Activated CD8-positive, alpha-beta T cell treated with anti-CD3 and anti-CD28 coated beads for 36 hours (primary cell): ENCODE data around the gene HERC4. TPM values are rescaled to one million over a fixed set of nuclear protein-coding genes. Genes with fewer than 3 reads are reported as not detected.
A peak's percentile ranks its signal among the peaks of the same experiment; 100 is the strongest.

Source experiments
- ATAC-seq: fragments of 200-7000 bp; cut with Tn5 transposase; one replicate; pipeline ENCODE4 v1.10.0; 2021; ENCODE audit warnings: mild to moderate bottlenecking, moderate library complexity
- CTCF ChIA-PET: fragments of 350-600 bp; sonication (Branson Sonifier 250); formaldehyde crosslinking; loops from one replicate; lab custom pipeline; 2021; ENCODE audit warnings: antibody characterized with exemption; lab: Charles Lee
- POLR2A ChIA-PET: fragments of 350-600 bp; sonication (Branson Sonifier 250); formaldehyde crosslinking; loops from one replicate; lab custom pipeline; 2021; ENCODE audit warnings: antibody characterized with exemption; lab: Charles Lee
- DNase-seq: peaks from one replicate; pipeline ENCODE4 v3.0.0-alpha.2; 2020
- H3K27ac Mint-ChIP-seq: one replicate; pipeline ENCODE4 v1.8.0; 2021; ENCODE audit warnings: mild to moderate bottlenecking, mixed read lengths
- H3K27me3 Mint-ChIP-seq: one replicate; pipeline ENCODE4 v1.8.0; 2021; ENCODE audit warnings: mixed read lengths
- H3K36me3 Mint-ChIP-seq: one replicate; pipeline ENCODE4 v1.8.0; 2021; ENCODE audit warnings: low read depth, mixed read lengths
- H3K4me1 Mint-ChIP-seq: one replicate; pipeline ENCODE4 v1.8.0; 2021; ENCODE audit warnings: low read depth, mixed read lengths
- H3K4me3 Mint-ChIP-seq: one replicate; pipeline ENCODE4 v1.8.0; 2021; ENCODE audit warnings: mild to moderate bottlenecking, moderate library complexity, mixed read lengths
- H3K9me3 Mint-ChIP-seq: one replicate; pipeline ENCODE4 v1.8.0; 2021; ENCODE audit warnings: mixed read lengths
- intact Hi-C: fragments of 100-400 bp; cut with micrococcal nuclease; formaldehyde crosslinking; loops from one replicate; pipeline ENCODE4 v1.10.0; 2022
- total RNA-seq, 2 experiments: library from RNA; stranded (reverse); gene quantifications; one replicate each; pipeline ENCODE4 v1.2.3, GENCODE V29; 2021
- TF ChIP-seq, protein P1 (sequence below): fragments of 200-600 bp; IDR thresholded peaks from one replicate; pipeline ENCODE4 v1.8.0; 2022; ENCODE audit warnings: antibody characterized with exemption, mild to moderate bottlenecking

HERC4 gene
- total RNA-seq, 2 experiments from 2014 or later = 59.3 to 59.6 TPM

GRCh38 chr10:68047122-68047521, 28.0 kb downstream of the HERC4 start:
- H3K27ac Mint-ChIP-seq = no peak overlapping the region
- H3K36me3 Mint-ChIP-seq = peaks cover 12% of the 10 kb centered on the region
- no peak for ATAC-seq
- intact Hi-C loops = no loop called here
- TF ChIP-seq, protein P1, sequence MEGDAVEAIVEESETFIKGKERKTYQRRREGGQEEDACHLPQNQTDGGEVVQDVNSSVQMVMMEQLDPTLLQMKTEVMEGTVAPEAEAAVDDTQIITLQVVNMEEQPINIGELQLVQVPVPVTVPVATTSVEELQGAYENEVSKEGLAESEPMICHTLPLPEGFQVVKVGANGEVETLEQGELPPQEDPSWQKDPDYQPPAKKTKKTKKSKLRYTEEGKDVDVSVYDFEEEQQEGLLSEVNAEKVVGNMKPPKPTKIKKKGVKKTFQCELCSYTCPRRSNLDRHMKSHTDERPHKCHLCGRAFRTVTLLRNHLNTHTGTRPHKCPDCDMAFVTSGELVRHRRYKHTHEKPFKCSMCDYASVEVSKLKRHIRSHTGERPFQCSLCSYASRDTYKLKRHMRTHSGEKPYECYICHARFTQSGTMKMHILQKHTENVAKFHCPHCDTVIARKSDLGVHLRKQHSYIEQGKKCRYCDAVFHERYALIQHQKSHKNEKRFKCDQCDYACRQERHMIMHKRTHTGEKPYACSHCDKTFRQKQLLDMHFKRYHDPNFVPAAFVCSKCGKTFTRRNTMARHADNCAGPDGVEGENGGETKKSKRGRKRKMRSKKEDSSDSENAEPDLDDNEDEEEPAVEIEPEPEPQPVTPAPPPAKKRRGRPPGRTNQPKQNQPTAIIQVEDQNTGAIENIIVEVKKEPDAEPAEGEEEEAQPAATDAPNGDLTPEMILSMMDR = no peak
- POLR2A ChIA-PET = no interaction called here
- DNase-seq = no peak
- peaks cover 41% of the 10 kb centered on the region for H3K4me1 Mint-ChIP-seq
- H3K4me3 Mint-ChIP-seq = no peak overlapping the region
- H3K9me3 Mint-ChIP-seq = no peaks in the 10 kb centered on the region
- H3K27me3 Mint-ChIP-seq = no peaks in the 10 kb centered on the region
- CTCF ChIA-PET = interaction anchor here (0.6 to 1.6 kb wide), 6 partner anchors 9 to 255 kb away, joined by 3 to 5 read pairs (median 4); no protein-coding TSS in a partner anchor

DNA sequence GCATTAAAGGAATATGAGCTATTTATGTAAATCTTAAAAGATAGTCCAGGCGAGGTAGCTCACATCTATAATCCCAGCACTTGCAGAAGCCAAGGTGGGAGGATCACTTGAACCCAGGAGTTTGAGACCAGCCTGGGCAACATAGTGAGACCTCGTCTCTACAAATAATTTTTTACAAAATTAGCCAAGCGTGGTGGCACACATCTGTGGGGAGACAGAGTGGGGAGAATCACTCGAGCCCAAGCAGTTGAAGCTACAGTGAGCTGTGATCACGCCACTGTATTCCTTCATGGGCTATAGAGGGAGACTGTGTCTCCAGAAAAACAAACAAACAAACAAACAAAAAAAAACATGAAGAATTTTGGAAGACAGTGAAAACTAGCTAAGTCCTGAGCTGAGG, 28.4 kb downstream of the HERC4 start:
- TF ChIP-seq, protein P1 = no peak
- peaks cover 12% of the 10 kb centered on the region for H3K36me3 Mint-ChIP-seq
- H3K27me3 Mint-ChIP-seq = no peaks in the 10 kb centered on the region
- H3K27ac Mint-ChIP-seq = no peak overlapping the region
- ChIA-PET CTCF (interaction anchor here (1.1 to 1.6 kb wide), 6 partner anchors 9 to 255 kb away, joined by 3 to 5 read pairs (median 3); no protein-coding TSS in a partner anchor), POLR2A (no interaction called here)
- H3K4me3 Mint-ChIP-seq = no peak overlapping the region
- peaks cover 40% of the 10 kb centered on the region for H3K4me1 Mint-ChIP-seq
- intact Hi-C loops = no loop called here
- ATAC-seq (no peak), DNase-seq (no peak)
- no peaks in the 10 kb centered on the region for H3K9me3 Mint-ChIP-seq

DNA sequence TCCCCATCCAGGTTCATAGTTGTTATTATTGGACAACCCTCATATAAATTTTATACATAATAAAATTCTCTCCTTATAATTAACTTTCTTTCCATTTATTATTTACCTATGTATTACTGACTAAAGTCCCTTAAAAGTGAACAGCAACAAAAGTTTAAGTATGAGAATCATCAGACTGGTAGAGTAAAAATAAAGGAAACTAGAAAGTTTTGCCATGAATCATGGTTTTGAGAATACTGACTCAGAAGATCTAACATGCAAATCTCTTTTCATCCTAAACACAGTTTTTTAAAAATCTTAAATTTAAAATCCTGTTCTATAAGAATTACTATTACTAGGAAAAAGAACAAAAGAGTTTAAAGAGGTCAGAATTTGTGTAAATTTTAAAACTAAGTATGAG, 32.1 kb downstream of the HERC4 start:
- TF ChIP-seq, protein P1 = no peak
- ChIA-PET CTCF (interaction anchor here (1.7 kb wide), 1 partner anchor 113 kb away, joined by 7 read pairs; no protein-coding TSS in a partner anchor), POLR2A (no interaction called here)
- Mint-ChIP-seq H3K27me3 (no peaks in the 10 kb centered on the region), H3K36me3 (peaks cover 11% of the 10 kb centered on the region), H3K27ac (peak overlapping the region; percentile 61), H3K4me3 (no peak overlapping the region), H3K9me3 (no peaks in the 10 kb centered on the region), H3K4me1 (peaks cover 30% of the 10 kb centered on the region)
- intact Hi-C loops = no loop called here
- ATAC-seq (peak; percentile 60), DNase-seq (no peak)

- no peak overlapping the region for H3K4me3 Mint-ChIP-seq
- ATAC-seq (no peak), DNase-seq (no peak)
- H3K27me3 Mint-ChIP-seq = no peaks in the 10 kb centered on the region
- peaks cover 28% of the 10 kb centered on the region for H3K36me3 Mint-ChIP-seq
- H3K27ac Mint-ChIP-seq = no peak overlapping the region
- TF ChIP-seq, protein P1 = no peak
- H3K4me1 Mint-ChIP-seq = peaks cover 14% of the 10 kb centered on the region
- ChIA-PET POLR2A (no interaction called here), CTCF (no interaction called here)
- H3K9me3 Mint-ChIP-seq = no peaks in the 10 kb centered on the region
- intact Hi-C loops = no loop called here
Measured at GRCh38 chr10:68032113-68032512, 43.0 kb downstream of the HERC4 start.

DNA sequence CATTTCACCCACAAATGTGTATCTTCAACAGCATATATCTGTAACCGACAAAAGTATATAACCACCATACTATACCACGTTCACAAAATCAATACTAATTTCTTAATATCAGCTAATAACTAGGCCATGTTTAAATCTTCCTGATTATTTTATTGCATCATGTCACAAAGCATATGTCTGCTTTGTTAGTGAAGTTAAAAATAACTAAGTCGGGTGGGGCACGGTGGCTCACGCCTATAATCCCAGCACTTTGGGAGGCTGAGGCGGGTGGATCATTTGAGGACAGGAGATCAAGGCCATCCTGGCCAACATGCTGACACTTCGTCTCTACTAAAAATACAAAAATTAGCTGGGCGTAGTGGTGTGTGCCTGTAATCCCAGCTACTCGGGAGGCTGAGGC, 47.7 kb downstream of the HERC4 start:
- Mint-ChIP-seq H3K27ac (no peak overlapping the region), H3K27me3 (no peaks in the 10 kb centered on the region), H3K4me3 (no peak overlapping the region), H3K9me3 (no peaks in the 10 kb centered on the region), H3K4me1 (peaks cover 5% of the 10 kb centered on the region), H3K36me3 (peaks cover 34% of the 10 kb centered on the region)
- CTCF ChIA-PET = no interaction called here
- POLR2A ChIA-PET = no interaction called here
- DNase-seq = no peak
- TF ChIP-seq, protein P1 = no peak
- intact Hi-C loops = no loop called here
- ATAC-seq = no peak
